Natural killer cell (primary cell): ENCODE results near the gene ANKRD39. TPM values are rescaled to one million over a fixed set of nuclear protein-coding genes. Genes with fewer than 3 reads are reported as not detected.

Experiments used
- ATAC-seq, 3 donors: fragments of 150-1000 bp in 2 of 3; fragments of 200-7000 bp in 1 of 3; cut with Tn5 transposase; 1 replicate in 1 of 3; 2 replicates in 2 of 3; pipeline ENCODE4 v1.10.0; 2021; ENCODE audit warnings: mild to moderate bottlenecking in 2 of 3, moderate library complexity in 2 of 3
- DNase-seq, 2 donors: peaks; one replicate each; pipeline versions ENCODE4 v3.0.0 to v3.0.0-alpha.2; 2013 to 2021; ENCODE audit warnings: mixed read lengths in 1 of 2
- H3K27ac ChIP-seq: one replicate; pipeline ENCODE4 v1.5.1; 2013; ENCODE audit warnings: mild to moderate bottlenecking, low read length
- H3K27me3 ChIP-seq: one replicate; pipeline ENCODE4 v1.6.1; 2013; ENCODE audit warnings: low read length; ENCODE audit not compliant: control insufficient read depth, insufficient read depth
- H3K36me3 ChIP-seq: one replicate; pipeline ENCODE4 v1.6.1; 2013; ENCODE audit warnings: low read length; ENCODE audit not compliant: control insufficient read depth, insufficient read depth
- H3K4me1 ChIP-seq: one replicate; pipeline ENCODE4 v1.6.1; 2013; ENCODE audit warnings: low read length; ENCODE audit not compliant: control insufficient read depth, insufficient read depth
- H3K4me3 ChIP-seq: one replicate; pipeline ENCODE4 v1.5.1; 2013; ENCODE audit warnings: low read length
- H3K9me3 ChIP-seq: one replicate; pipeline ENCODE4 v1.6.1; 2013; ENCODE audit warnings: low read length; ENCODE audit not compliant: control insufficient read depth, insufficient read depth
- H3K27ac Mint-ChIP-seq, 2 donors: one replicate each; pipeline ENCODE4 v1.8.0; 2022; ENCODE audit warnings: mild to moderate bottlenecking in 2 of 2, mixed read lengths in 2 of 2, moderate library complexity in 1 of 2
- H3K27me3 Mint-ChIP-seq, 2 donors: one replicate each; pipeline ENCODE4 v1.8.0; 2022; ENCODE audit warnings: low read depth in 2 of 2, mixed read lengths in 2 of 2
- H3K36me3 Mint-ChIP-seq: one replicate; pipeline ENCODE4 v1.8.0; 2022; ENCODE audit warnings: mixed read lengths
- H3K4me1 Mint-ChIP-seq, 2 donors: one replicate each; pipeline ENCODE4 v1.8.0; 2022; ENCODE audit warnings: mixed read lengths in 2 of 2
- H3K4me3 Mint-ChIP-seq: one replicate; pipeline ENCODE4 v1.8.0; 2022; ENCODE audit warnings: mild to moderate bottlenecking, moderate library complexity, mixed read lengths
- H3K9me3 Mint-ChIP-seq, 2 donors: one replicate each; pipeline ENCODE4 v1.8.0; 2022; ENCODE audit warnings: mixed read lengths in 2 of 2
- WGBS: methylation state at CpG from one replicate; pipeline ENCODE4 v1.1.7; 2013; ENCODE audit warnings: missing lambda C conversion rate; ENCODE audit not compliant: insufficient coverage; 5-methylcytosine and 5-hydroxymethylcytosine counted together
- intact Hi-C: fragments of 100-400 bp; cut with micrococcal nuclease; formaldehyde crosslinking; loops from one replicate; pipeline ENCODE4 v1.14.2; 2022
- total RNA-seq, 4 donors: library from RNA; stranded (reverse); fragments of 120-200 nt in 1 of 4; gene quantifications; one replicate each; pipeline versions ENCODE4 v1.2.3 to v1.2.4, GENCODE V29; 2013 to 2022
- TF ChIP-seq, protein P1 (sequence below): fragments of 200-600 bp; IDR thresholded peaks from one replicate; pipeline ENCODE4 v1.8.0; 2022; ENCODE audit warnings: antibody characterized with exemption

The ANKRD39 gene
- total RNA-seq, 3 donors from 2014 or later (not counting 1 experiment from before 2014, with no cell fraction given), result 15.5 to 22.3 (median 21.6) TPM

DNA sequence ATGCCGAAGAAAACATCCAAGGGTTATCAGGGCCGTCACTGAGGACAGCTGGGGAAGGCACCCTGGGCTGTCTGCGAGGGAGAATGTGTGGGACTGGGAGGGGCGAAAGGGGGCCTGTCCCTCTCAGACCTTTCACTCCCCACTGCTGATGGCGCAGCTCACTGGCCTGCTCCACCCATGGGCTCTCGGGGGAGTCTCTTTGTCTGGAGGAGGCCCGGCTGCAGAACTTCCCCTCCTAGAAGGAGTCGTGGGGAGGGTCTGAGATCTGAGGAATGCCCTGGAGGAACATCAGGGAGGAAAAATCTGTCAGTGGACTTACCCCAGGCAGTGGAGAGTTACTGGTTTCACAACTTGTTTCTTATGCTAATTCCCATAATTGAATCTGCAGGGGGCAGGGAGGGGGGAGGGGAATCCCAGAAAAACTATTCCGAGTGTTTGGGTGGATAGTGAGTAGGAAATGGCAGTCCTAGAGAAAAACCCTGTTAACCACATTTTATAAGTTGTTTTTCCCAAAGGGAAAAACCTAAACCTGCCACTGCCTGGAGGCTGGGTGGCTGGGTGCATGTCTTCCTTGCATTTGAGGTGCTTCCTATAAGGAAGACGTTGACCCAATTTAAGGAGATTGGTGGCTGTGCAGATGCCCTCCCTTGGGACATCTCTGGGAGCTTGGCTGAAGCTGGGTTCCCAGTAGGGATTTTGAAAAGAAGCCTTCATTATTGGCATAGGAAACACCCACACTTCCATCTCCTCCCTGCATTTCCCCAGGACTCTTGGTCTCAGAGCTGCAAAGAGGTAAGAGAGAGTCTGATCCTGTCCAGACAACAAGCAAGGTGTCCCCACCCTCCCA lies 23.8 kb upstream of the ANKRD39 start:
- no peak overlapping the region for H3K4me3 Mint-ChIP-seq
- TF ChIP-seq, protein P1, sequence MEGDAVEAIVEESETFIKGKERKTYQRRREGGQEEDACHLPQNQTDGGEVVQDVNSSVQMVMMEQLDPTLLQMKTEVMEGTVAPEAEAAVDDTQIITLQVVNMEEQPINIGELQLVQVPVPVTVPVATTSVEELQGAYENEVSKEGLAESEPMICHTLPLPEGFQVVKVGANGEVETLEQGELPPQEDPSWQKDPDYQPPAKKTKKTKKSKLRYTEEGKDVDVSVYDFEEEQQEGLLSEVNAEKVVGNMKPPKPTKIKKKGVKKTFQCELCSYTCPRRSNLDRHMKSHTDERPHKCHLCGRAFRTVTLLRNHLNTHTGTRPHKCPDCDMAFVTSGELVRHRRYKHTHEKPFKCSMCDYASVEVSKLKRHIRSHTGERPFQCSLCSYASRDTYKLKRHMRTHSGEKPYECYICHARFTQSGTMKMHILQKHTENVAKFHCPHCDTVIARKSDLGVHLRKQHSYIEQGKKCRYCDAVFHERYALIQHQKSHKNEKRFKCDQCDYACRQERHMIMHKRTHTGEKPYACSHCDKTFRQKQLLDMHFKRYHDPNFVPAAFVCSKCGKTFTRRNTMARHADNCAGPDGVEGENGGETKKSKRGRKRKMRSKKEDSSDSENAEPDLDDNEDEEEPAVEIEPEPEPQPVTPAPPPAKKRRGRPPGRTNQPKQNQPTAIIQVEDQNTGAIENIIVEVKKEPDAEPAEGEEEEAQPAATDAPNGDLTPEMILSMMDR, result no peak
- WGBS, result 83% methylated on average over 9 of the region's 10 CpGs
- intact Hi-C loops, result no loop called here
- H3K9me3 ChIP-seq, result no peaks in the 10 kb centered on the region
- H3K4me3 ChIP-seq, result no peak overlapping the region
- peaks cover 4 to 9% of the 10 kb centered on the region in 2 donors for H3K4me1 Mint-ChIP-seq
- H3K4me1 ChIP-seq, result peaks cover 25% of the 10 kb centered on the region
- no peak overlapping the region for H3K27ac Mint-ChIP-seq
- H3K36me3 Mint-ChIP-seq, result no peaks in the 10 kb centered on the region
- no peaks in the 10 kb centered on the region for H3K27me3 ChIP-seq
- H3K27me3 Mint-ChIP-seq, result no peaks in the 10 kb centered on the region
- no peak overlapping the region for H3K27ac ChIP-seq
- H3K36me3 ChIP-seq, result no peaks in the 10 kb centered on the region
- H3K9me3 Mint-ChIP-seq, result no peaks in the 10 kb centered on the region
- no peak for ATAC-seq
- DNase-seq, result no peak

DNA sequence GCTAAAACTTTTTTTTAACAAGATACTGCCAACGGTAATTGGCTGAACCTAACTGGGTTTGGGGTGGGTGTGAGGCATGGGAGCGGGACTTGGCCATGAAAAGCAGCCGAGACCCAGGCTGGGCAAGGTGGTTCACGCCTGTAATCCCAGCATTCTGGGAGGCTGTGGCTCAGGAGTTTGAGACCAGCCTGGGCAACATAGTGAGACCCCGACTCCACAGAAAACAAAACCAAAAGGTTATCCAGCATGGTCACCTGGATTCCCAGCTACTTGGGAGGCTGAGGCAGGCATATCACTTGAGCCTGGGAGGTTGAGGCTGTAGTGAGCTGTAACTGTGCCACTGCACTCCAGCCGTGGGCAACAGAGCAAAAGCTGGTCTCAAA lies 23.1 kb upstream of the ANKRD39 start:
- TF ChIP-seq, protein P1, result no peak
- no peak overlapping the region for H3K4me3 ChIP-seq
- Mint-ChIP-seq H3K9me3 (no peaks in the 10 kb centered on the region), H3K36me3 (no peaks in the 10 kb centered on the region), H3K4me3 (no peak overlapping the region), H3K27me3 (no peaks in the 10 kb centered on the region), H3K4me1 (peaks cover 9 to 11% of the 10 kb centered on the region in 2 donors), H3K27ac (no peak overlapping the region)
- H3K27ac ChIP-seq, result no peak overlapping the region
- peaks cover 25% of the 10 kb centered on the region for H3K4me1 ChIP-seq
- no peaks in the 10 kb centered on the region for H3K9me3 ChIP-seq
- ATAC-seq, result no peak
- no peak for DNase-seq
- 90% methylated on average over 6 of the region's 6 CpGs for WGBS
- intact Hi-C loops, result no loop called here
- no peaks in the 10 kb centered on the region for H3K27me3 ChIP-seq
- no peaks in the 10 kb centered on the region for H3K36me3 ChIP-seq

DNA sequence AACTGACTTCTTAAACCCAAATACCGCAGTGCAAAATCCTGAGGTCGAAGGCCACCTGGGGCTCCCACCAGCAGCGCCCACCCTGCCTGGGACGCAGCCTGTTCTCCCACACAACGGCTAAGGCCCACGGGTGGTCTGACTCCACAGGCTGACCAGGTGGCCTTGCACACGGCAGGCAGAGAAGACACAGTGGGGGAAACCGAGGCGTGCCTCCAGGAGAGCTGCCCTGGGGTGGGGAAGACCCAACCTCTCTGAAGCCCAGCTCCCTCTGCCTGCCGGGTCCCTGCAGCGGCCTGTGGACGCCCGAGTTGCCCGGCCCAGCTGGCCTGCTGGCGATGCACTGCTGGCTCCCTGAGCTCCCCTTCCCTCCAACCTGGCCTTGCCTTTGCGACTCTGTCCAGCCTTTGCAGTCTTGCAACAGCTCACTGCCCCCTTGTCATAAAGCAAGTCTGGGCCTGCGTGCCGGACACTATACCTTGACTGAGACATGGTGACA lies 21.8 kb upstream of the ANKRD39 start:
- intact Hi-C loops, result loop anchor here (5.0 kb wide), 1 partner anchor 33 kb away; no protein-coding TSS in a partner anchor
- H3K4me3 Mint-ChIP-seq, result no peak overlapping the region
- TF ChIP-seq, protein P1, result no peak

More for the DNA sequence above, 21.8 kb upstream of the ANKRD39 start:
- ATAC-seq (no peak), DNase-seq (no peak)
- H3K9me3 ChIP-seq, result no peaks in the 10 kb centered on the region
- H3K4me3 ChIP-seq, result no peak overlapping the region
- peaks cover 32% of the 10 kb centered on the region for H3K4me1 ChIP-seq
- Mint-ChIP-seq H3K9me3 (no peaks in the 10 kb centered on the region), H3K27me3 (no peaks in the 10 kb centered on the region), H3K27ac (no peak overlapping the region), H3K36me3 (no peaks in the 10 kb centered on the region), H3K4me1 (peaks cover 9 to 23% of the 10 kb centered on the region in 2 donors)
- WGBS, result 90% methylated on average over 18 of the region's 18 CpGs
- no peaks in the 10 kb centered on the region for H3K36me3 ChIP-seq
- H3K27ac ChIP-seq, result no peak overlapping the region
- no peaks in the 10 kb centered on the region for H3K27me3 ChIP-seq
